Naive thymus-derived CD4-positive, alpha-beta T cell (primary cell): Measurements from ENCODE around the gene LMNB1. TPM values are rescaled to one million over a fixed set of nuclear protein-coding genes. Genes with fewer than 3 reads are reported as not detected.

Source experiments
- ATAC-seq: fragments of 150-1000 bp; cut with Tn5 transposase; 2 replicates; pipeline ENCODE4 v1.10.0; 2021; ENCODE audit warnings: mild to moderate bottlenecking, moderate library complexity
- CTCF ChIA-PET: fragments of 350-600 bp; sonication (Branson Sonifier 250); formaldehyde crosslinking; loops from one replicate; lab custom pipeline; 2021; ENCODE audit warnings: antibody characterized with exemption; lab: Charles Lee
- POLR2A ChIA-PET: fragments of 350-600 bp; sonication (Branson Sonifier 250); formaldehyde crosslinking; loops from one replicate; lab custom pipeline; 2021; ENCODE audit warnings: antibody characterized with exemption, inconsistent platforms; lab: Charles Lee
- DNase-seq, 9 donors: peaks; one replicate each; pipeline versions ENCODE4 v3.0.0 to v3.0.0-alpha.2; 2020 to 2022; ENCODE audit warnings: mixed read lengths in 1 of 9
- H3K27ac ChIP-seq: one replicate; pipeline ENCODE4 v1.7.0; 2013; ENCODE audit warnings: mild to moderate bottlenecking, low read depth, low read length, moderate library complexity
- H3K27me3 ChIP-seq, 2 donors: one replicate each; pipeline ENCODE4 v1.7.0; 2013; ENCODE audit warnings: low read length in 2 of 2, mild to moderate bottlenecking in 2 of 2, moderate library complexity in 2 of 2; ENCODE audit not compliant: control insufficient read depth in 2 of 2, insufficient read depth in 2 of 2
- H3K36me3 ChIP-seq, 3 experiments: 1 replicate in 2 of 3; 2 replicates in 1 of 3; pipeline ENCODE4 v1.7.0; 2013; ENCODE audit warnings: low read length in 3 of 3, mild to moderate bottlenecking in 3 of 3, moderate library complexity in 1 of 3; ENCODE audit not compliant: insufficient read depth in 3 of 3, control insufficient read depth in 2 of 3
- H3K4me1 ChIP-seq, 2 donors: one replicate each; pipeline ENCODE4 v1.7.0; 2013; ENCODE audit warnings: low read length in 2 of 2, mild to moderate bottlenecking in 2 of 2, moderate library complexity in 1 of 2; ENCODE audit not compliant: control insufficient read depth in 2 of 2, insufficient read depth in 2 of 2
- H3K4me3 ChIP-seq: 2 replicates; pipeline ENCODE4 v1.7.0; 2013; ENCODE audit warnings: mild to moderate bottlenecking, low read length
- H3K9me3 ChIP-seq, 3 experiments: 1 replicate in 2 of 3; 2 replicates in 1 of 3; pipeline ENCODE4 v1.7.0; 2013; ENCODE audit warnings: low read length in 3 of 3; ENCODE audit not compliant: control insufficient read depth in 2 of 3
- H3K27ac Mint-ChIP-seq, 9 donors: one replicate each; pipeline ENCODE4 v1.8.0; 2020 to 2022; ENCODE audit warnings: mixed read lengths in 9 of 9, mild to moderate bottlenecking in 8 of 9, moderate library complexity in 5 of 9, inconsistent platforms in 2 of 9
- H3K27me3 Mint-ChIP-seq, 5 donors: one replicate each; pipeline ENCODE4 v1.8.0; 2021 to 2022; ENCODE audit warnings: mixed read lengths in 5 of 5, mild to moderate bottlenecking in 1 of 5
- H3K36me3 Mint-ChIP-seq, 5 donors: one replicate each; pipeline ENCODE4 v1.8.0; 2020 to 2022; ENCODE audit warnings: mixed read lengths in 5 of 5, mild to moderate bottlenecking in 3 of 5, inconsistent platforms in 1 of 5
- H3K4me1 Mint-ChIP-seq, 7 donors: one replicate each; pipeline ENCODE4 v1.8.0; 2020 to 2022; ENCODE audit warnings: mixed read lengths in 7 of 7, mild to moderate bottlenecking in 3 of 7, inconsistent platforms in 1 of 7
- H3K4me3 Mint-ChIP-seq, 10 donors: one replicate each; pipeline ENCODE4 v1.8.0; 2020 to 2022; ENCODE audit warnings: mild to moderate bottlenecking in 10 of 10, mixed read lengths in 10 of 10, moderate library complexity in 6 of 10, inconsistent platforms in 2 of 10
- H3K9me3 Mint-ChIP-seq, 11 donors: one replicate each; pipeline ENCODE4 v1.8.0; 2020 to 2022; ENCODE audit warnings: mixed read lengths in 11 of 11, mild to moderate bottlenecking in 4 of 11, inconsistent platforms in 1 of 11, moderate library complexity in 1 of 11
- intact Hi-C, 2 donors: fragments of 100-400 bp; cut with micrococcal nuclease; formaldehyde crosslinking; loops; one replicate each; pipeline ENCODE4 v1.15.1; 2023
- polyA plus RNA-seq, 2 donors: library from polyadenylated mRNA; unstranded; fragments of 300-500 nt; fragmentation: Illumina TruSeq; gene quantifications; one replicate each; pipeline ENCODE4 v1.2.3, GENCODE V29; 2021
- total RNA-seq, 6 experiments: library from RNA in 5 of 6; stranded (reverse) in 5 of 6; gene quantifications; 1 replicate in 5 of 6; 2 replicates in 1 of 6; pipeline ENCODE4 v1.2.3 and lab custom pipeline; 2021 to 2026

LMNB1 gene
- total and polyA plus RNA-seq, 7 experiments from 2014 or later, result 10.5 to 218 (median 26.7) TPM

DNA sequence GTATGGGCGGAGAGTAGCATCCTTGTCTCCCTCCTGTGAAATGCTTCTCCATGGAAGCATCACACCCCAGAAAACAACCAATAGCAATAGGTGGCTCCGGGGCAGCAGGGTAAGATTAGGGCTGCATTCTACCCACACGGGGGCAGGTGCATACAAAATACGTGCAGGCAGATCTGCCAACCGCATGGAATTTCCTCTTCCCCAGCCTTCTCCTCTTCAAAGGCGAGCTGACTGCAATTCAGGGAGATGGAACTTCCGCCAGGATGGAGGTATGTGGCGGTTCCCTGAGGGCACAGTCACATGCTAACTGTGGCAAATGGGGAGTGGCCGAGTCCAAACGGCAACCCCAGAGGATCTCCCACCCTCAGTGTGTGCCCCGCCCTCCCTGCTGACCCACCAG lies 81.5 kb downstream of the LMNB1 start:
- Mint-ChIP-seq H3K4me1 (peaks cover 10 to 33% (median 22%) of the 10 kb centered on the region in 7 donors), H3K27me3 (no peaks in the 10 kb centered on the region), H3K27ac (no peak overlapping the region), H3K4me3 (no peak overlapping the region), H3K36me3 (peaks cover 4 to 20% (median 7%) of the 10 kb centered on the region in 5 donors), H3K9me3 (peaks cover 0 to 15% (median 3%) of the 10 kb centered on the region in 11 donors)
- Histone ChIP-seq H3K36me3 (no peaks in the 10 kb centered on the region), H3K27ac (no peak overlapping the region), H3K9me3 (no peaks in the 10 kb centered on the region), H3K4me1 (peaks cover 0 to 6% of the 10 kb centered on the region in 2 donors), H3K27me3 (no peaks in the 10 kb centered on the region), H3K4me3 (no peak overlapping the region)
- ATAC-seq (no peak), DNase-seq (no peak)
- ChIA-PET POLR2A (interaction anchor here (0.5 to 1.8 kb wide), 2 partner anchors 10 to 170 kb away, joined by 3 to 5 read pairs; no protein-coding TSS in a partner anchor), CTCF (no interaction called here)
- intact Hi-C loops, result loop anchor here in 1 of 2 donors (10.0 kb wide), 1 partner anchor 366 kb away; no protein-coding TSS in a partner anchor

- no peak overlapping the region for H3K27ac ChIP-seq
- ChIA-PET CTCF (interaction anchor here (0.6 kb wide), 1 partner anchor 188 kb away, joined by 3 read pairs; no protein-coding TSS in a partner anchor), POLR2A (interaction anchor here (0.6 kb wide), 1 partner anchor 10 kb away, joined by 3 read pairs; no protein-coding TSS in a partner anchor)
- H3K9me3 ChIP-seq, result no peaks in the 10 kb centered on the region
- Mint-ChIP-seq H3K27me3 (no peaks in the 10 kb centered on the region), H3K9me3 (peaks cover 0 to 1% (median 0%) of the 10 kb centered on the region in 11 donors), H3K4me3 (no peak overlapping the region), H3K36me3 (peaks cover 0 to 5% (median 3%) of the 10 kb centered on the region in 5 donors), H3K4me1 (peaks cover under 1 to 14% (median 7%) of the 10 kb centered on the region in 7 donors), H3K27ac (peak overlapping the region in 1 of 9 donors; percentile 16)
- no peaks in the 10 kb centered on the region for H3K27me3 ChIP-seq
- H3K4me1 ChIP-seq, result no peaks in the 10 kb centered on the region
- ATAC-seq (no peak), DNase-seq (no peak)
- intact Hi-C loops, result no loop called here
- H3K36me3 ChIP-seq, result no peaks in the 10 kb centered on the region
- no peak overlapping the region for H3K4me3 ChIP-seq
These were observed 86.5 kb downstream of the LMNB1 start for GRCh38 chr5:126863402-126863801.

GRCh38 chr5:126864042-126864688 lies 87.2 kb downstream of the LMNB1 start:
- Mint-ChIP-seq H3K4me1 (peaks cover 8 to 21% (median 13%) of the 10 kb centered on the region in 7 donors), H3K27ac (no peak overlapping the region), H3K4me3 (no peak overlapping the region), H3K27me3 (no peaks in the 10 kb centered on the region), H3K36me3 (peaks cover 0 to 5% (median 3%) of the 10 kb centered on the region in 5 donors), H3K9me3 (peaks cover 0 to 1% (median 0%) of the 10 kb centered on the region in 11 donors)
- no peaks in the 10 kb centered on the region for H3K27me3 ChIP-seq
- H3K4me1 ChIP-seq, result peaks cover 0 to 5% of the 10 kb centered on the region in 2 donors
- POLR2A ChIA-PET, result interaction anchor here (0.6 to 0.8 kb wide), 3 partner anchors 8 to 18 kb away, joined by 3 to 5 read pairs (median 3); no protein-coding TSS in a partner anchor
- no peaks in the 10 kb centered on the region for H3K36me3 ChIP-seq
- no peak overlapping the region for H3K27ac ChIP-seq
- no peaks in the 10 kb centered on the region for H3K9me3 ChIP-seq
- DNase-seq (no peak), ATAC-seq (no peak)
- CTCF ChIA-PET, result no interaction called here
- intact Hi-C loops, result no loop called here
- H3K4me3 ChIP-seq, result no peak overlapping the region

- CTCF ChIA-PET, result no interaction called here
- POLR2A ChIA-PET, result interaction anchor here (0.6 to 1.0 kb wide), 3 partner anchors 12 to 317 kb away, joined by 3 to 5 read pairs (median 4); no protein-coding TSS in a partner anchor
- intact Hi-C loops, result no loop called here
These were observed 88.4 kb downstream of the LMNB1 start for GRCh38 chr5:126865299-126865698.

GRCh38 chr5:126866851-126867636 lies 90.1 kb downstream of the LMNB1 start:
- H3K27me3 ChIP-seq, result no peaks in the 10 kb centered on the region
- H3K36me3 ChIP-seq, result no peaks in the 10 kb centered on the region
- H3K27ac ChIP-seq, result no peak overlapping the region
- H3K9me3 ChIP-seq, result no peaks in the 10 kb centered on the region
- POLR2A ChIA-PET, result interaction anchor here (2.9 kb wide), 1 partner anchor 14 kb away, joined by 14 read pairs; no protein-coding TSS in a partner anchor
- ATAC-seq, result no peak
- H3K4me3 ChIP-seq, result no peak overlapping the region
- H3K4me1 ChIP-seq, result peaks cover 0 to 12% of the 10 kb centered on the region in 2 donors
- peaks cover 8 to 19% (median 12%) of the 10 kb centered on the region in 7 donors for H3K4me1 Mint-ChIP-seq
- H3K9me3 Mint-ChIP-seq, result peaks cover 0 to 1% (median 0%) of the 10 kb centered on the region in 11 donors
- peak overlapping the region in 1 of 9 donors; percentile 44 for H3K27ac Mint-ChIP-seq
- no peaks in the 10 kb centered on the region for H3K27me3 Mint-ChIP-seq
- CTCF ChIA-PET, result interaction anchor here (0.5 to 0.6 kb wide), 2 partner anchors 20 to 241 kb away, joined by 3 to 5 read pairs; no protein-coding TSS in a partner anchor
- DNase-seq, result no peak
- intact Hi-C loops, result no loop called here
- no peak overlapping the region for H3K4me3 Mint-ChIP-seq
- H3K36me3 Mint-ChIP-seq, result peaks cover 0 to 14% (median 4%) of the 10 kb centered on the region in 5 donors

More at GRCh38 chr5:126865299-126865698, 88.4 kb downstream of the LMNB1 start:
- Histone ChIP-seq H3K4me1 (peaks cover 0 to 12% of the 10 kb centered on the region in 2 donors), H3K27me3 (no peaks in the 10 kb centered on the region), H3K27ac (no peak overlapping the region), H3K9me3 (no peaks in the 10 kb centered on the region), H3K36me3 (no peaks in the 10 kb centered on the region), H3K4me3 (no peak overlapping the region)
- Mint-ChIP-seq H3K4me3 (no peak overlapping the region), H3K4me1 (peaks cover 12 to 23% (median 15%) of the 10 kb centered on the region in 7 donors), H3K36me3 (peaks cover 0 to 5% (median 3%) of the 10 kb centered on the region in 5 donors), H3K9me3 (peaks cover 0 to 1% (median 0%) of the 10 kb centered on the region in 11 donors), H3K27me3 (no peaks in the 10 kb centered on the region), H3K27ac (no peak overlapping the region)
- ATAC-seq, result no peak
- DNase-seq, result no peak

GRCh38 chr5:126868338-126869004 lies 91.5 kb downstream of the LMNB1 start:
- H3K4me3 ChIP-seq, result peak overlapping the region; percentile 26
- H3K4me1 Mint-ChIP-seq, result peaks cover 8 to 15% (median 11%) of the 10 kb centered on the region in 7 donors
- CTCF ChIA-PET, result no interaction called here

More at GRCh38 chr5:126868338-126869004, 91.5 kb downstream of the LMNB1 start:
- POLR2A ChIA-PET, result interaction anchor here (0.7 to 2.9 kb wide), 5 partner anchors 15 to 91 kb away, joined by 3 to 14 read pairs (median 5); no protein-coding TSS in a partner anchor
- intact Hi-C loops, result loop anchor here in 1 of 2 donors (2.0 kb wide), 1 partner anchor 16 kb away; no protein-coding TSS in a partner anchor
- H3K36me3 Mint-ChIP-seq, result peaks cover 0 to 16% (median 5%) of the 10 kb centered on the region in 5 donors
- no peak for ATAC-seq
- peak overlapping the region; percentile 77 to 90 (median 86) for H3K4me3 Mint-ChIP-seq
- peak overlapping the region in 4 of 9 donors; percentile 22 to 79 (median 70) for H3K27ac Mint-ChIP-seq
- Histone ChIP-seq H3K4me1 (peaks cover 0 to 12% of the 10 kb centered on the region in 2 donors), H3K36me3 (no peaks in the 10 kb centered on the region), H3K9me3 (no peaks in the 10 kb centered on the region), H3K27me3 (no peaks in the 10 kb centered on the region), H3K27ac (no peak overlapping the region)
- H3K9me3 Mint-ChIP-seq, result no peaks in the 10 kb centered on the region
- DNase-seq, result no peak
- no peaks in the 10 kb centered on the region for H3K27me3 Mint-ChIP-seq
